Stimulated activated CD8-positive, alpha-beta memory T cell treated with anti-CD3 and anti-CD28 coated beads, Interleukin-12 subunit alpha, Interleukin-12 subunit beta, amount 100 ng/mL, for 24 hours (primary cell): ENCODE results near the gene PDLIM5.
"Not testable (repeated sequence)": the region's sequence is repeated elsewhere in the genome, so short reads cannot be mapped to it uniquely, and the experiment has no call there.

Experiments used
- DNase-seq: peaks from one replicate; pipeline ENCODE4 v3.0.0-alpha.2; 2020; ENCODE audit errors: extremely low read depth

PDLIM5 gene

GRCh38 chr4:94595880-94596483, 144.2 kb downstream of the PDLIM5 start:
- no peak for DNase-seq

GRCh38 chr4:94598758-94599157, 147.0 kb downstream of the PDLIM5 start:
- no peak for DNase-seq

DNA sequence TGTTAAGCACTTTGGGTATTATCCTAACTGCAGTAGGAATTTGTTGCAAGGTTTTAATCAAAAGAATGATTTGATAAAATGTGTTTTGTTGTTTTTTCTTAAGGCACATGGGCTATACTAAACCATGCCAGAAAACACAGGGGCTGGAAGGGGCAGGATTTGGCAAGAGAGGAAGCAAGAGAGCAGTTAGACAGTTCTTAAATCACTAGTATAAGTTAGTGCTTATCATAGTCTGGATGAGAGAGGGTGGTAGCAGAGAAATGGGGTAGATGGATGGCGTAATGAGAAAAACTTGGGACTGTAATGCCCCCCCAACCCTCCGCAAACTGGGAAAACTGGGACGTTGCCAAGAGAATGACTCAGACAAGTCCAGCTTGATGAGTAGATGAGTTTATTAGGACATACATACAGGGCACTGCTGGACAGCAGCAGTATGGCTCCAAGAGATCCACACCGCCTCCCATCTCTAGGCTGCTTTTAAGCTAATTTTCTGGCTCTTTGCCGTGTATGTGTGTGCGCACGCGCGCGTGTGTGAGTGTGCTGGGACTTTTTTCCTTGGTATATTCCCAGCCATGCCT, 151.5 kb downstream of the PDLIM5 start:
- DNase-seq = no peak

- DNase-seq = no peak
Observed at GRCh38 chr4:94605241-94605805, 153.6 kb downstream of the PDLIM5 start.

- no peak for DNase-seq
Observed at GRCh38 chr4:94610145-94610544, 158.4 kb downstream of the PDLIM5 start.

DNA sequence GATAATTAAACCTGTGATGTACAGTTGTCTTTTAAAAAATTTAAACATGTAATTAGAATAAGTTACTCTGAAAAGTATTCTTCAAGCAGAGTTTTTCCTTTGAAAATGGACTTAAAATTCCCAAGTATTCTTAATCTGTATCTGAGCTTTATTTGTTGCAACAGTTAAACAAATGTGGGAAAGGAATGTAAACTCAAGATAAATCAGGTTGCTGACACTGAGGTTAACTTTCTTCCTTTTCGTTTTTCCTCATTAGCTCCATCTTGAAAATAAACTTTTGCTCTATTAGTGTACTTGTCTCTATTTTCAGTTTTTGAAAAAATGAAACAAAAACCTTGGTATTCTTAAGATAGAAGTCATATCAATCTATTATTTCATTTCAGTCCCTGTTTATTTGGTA, 161.5 kb downstream of the PDLIM5 start:
- no peak for DNase-seq

- DNase-seq = no peak
Observed at GRCh38 chr4:94615451-94615850, 163.7 kb downstream of the PDLIM5 start.

DNA sequence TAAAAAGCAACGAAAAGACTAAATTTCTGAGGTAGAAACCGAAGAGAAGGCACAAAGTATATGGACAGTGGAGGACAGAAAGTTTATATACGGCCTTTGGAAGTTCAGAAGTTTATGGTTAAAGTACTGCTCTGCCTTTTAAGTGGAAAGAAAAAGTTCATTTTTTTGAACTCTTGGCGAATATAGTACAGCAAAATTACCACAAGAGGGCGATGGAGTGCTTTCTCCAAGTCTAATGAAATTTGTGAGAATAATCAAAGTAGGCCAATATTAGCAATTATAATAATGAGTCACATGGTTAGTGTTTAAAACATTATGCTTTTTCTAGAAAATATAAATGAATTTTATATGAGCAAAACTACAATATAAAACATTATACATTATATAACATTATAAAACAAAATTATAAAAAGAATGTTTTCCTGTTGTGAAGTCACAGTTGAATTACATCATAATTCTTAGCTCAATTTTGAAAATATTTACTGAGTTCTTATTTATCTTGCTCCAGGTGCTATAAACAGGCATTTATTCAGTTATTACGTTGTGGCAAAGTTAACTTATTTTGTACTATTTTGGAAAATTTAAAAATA, 169.8 kb downstream of the PDLIM5 start:
- no peak for DNase-seq

DNA sequence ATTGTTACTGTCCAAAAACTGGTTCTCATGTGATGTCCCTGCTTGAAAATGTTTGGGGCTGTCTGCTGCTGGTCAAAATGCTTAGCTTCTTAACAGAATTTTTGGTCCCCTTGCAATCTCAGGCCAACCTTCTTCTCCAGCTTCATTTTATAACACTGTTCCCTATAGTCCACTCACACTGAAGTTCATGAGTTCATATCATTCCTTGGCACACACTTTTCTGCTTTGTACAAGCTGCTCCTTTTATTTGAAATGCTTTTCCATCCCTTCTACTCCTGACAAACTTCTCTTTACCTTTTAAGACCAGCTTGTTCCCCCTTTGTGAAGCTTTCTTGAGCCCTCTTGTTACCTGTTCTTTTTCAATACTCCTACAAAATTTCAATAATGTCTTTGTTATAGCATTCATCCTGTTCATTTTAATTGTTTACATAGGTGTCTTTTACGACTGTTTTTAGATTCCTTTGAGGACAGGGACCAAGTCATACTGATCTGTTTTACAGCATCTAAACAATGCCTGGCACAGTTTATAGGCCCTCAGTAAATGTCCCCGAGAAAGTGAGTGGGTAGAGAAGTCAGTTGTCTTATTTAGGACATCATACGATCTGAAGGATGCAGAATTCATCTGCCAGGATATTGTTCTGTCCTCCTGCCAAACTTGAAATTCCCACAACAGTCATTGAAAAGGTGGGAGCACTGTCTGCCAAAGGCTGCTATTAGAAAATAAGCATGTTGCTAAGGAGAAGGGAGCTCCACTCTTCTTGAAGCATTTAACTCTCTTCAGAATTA, 171.6 kb downstream of the PDLIM5 start:
- no peak for DNase-seq

DNA sequence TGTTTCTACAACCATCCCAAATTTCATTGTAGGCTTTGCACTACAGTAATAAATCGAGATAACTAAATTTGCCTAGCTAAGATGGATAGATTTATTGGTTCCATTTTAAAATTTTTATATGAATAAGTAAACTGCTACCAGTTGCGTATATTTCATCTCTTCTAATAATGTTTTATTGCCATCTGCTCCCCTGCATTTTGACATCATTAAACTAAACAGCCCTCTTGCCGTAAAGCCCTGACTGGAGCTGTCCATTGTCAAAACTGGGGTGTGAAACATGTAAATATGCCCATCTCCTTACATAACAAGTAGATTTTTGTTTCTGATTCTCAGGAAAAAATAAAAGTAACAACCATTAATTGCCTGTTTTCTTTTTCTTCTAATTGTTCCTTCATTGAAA, 175.2 kb downstream of the PDLIM5 start:
- no peak for DNase-seq

- DNase-seq = not testable (repeated sequence)
Observed at GRCh38 chr4:94629058-94629457, 177.3 kb downstream of the PDLIM5 start.

DNA sequence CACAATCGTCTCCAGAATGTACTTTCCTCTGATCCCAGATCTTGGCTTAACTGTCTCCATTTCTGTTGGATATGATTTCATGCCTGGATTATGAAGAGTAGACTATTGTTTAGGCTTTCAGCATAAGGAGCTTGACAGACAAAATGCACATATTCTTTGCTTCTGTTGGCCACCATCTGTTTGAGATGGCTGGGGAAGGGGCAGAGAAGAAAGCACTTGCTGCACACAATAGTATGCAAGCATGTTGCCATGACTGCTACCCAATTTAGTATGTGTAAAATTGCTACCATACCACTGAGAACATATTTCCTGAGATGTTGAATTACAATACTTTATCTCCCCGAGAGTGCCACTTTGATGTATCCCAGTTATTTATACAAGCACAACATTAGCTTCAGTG, 178.1 kb downstream of the PDLIM5 start:
- DNase-seq = no peak

GRCh38 chr4:94634271-94634670, 182.5 kb downstream of the PDLIM5 start:
- DNase-seq = no peak

GRCh38 chr4:94635177-94635576, 183.4 kb downstream of the PDLIM5 start:
- no peak for DNase-seq

DNA sequence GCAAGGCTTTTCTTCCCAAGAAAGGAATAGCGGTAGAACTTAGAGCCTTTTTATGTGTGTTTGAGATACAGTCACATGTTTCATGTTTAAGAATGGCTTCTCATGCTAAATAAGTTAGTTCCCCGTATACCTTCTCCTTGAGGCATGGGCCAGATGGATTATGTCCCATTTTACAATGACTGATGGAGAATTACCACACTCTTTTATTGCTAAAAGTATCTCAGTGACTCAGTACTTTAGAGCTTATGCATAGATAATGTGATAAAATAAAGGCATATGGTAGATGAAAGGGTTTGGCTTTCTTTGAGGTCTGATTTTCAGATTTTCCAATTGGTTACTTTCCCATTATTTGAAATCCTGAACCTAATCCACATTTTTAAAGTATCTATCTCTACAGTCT, 184.3 kb downstream of the PDLIM5 start:
- no peak for DNase-seq

GRCh38 chr4:94639298-94639697, 187.6 kb downstream of the PDLIM5 start:
- DNase-seq = no peak

DNA sequence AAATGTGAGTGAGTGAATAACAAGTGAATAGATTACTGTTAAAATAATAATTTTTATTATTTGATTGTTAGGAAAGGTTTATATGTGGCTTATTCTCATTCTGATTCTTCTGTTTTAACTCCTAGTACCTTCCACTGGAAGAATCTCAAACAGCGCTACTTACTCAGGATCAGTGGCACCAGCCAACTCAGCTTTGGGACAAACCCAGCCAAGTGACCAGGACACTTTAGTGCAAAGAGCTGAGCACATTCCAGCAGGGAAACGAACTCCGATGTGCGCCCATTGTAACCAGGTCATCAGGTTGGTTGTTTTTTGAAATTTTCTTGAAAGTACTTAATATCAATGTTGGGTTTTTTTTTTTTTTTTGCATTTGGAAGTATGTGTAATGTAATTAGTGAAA, 188.4 kb downstream of the PDLIM5 start:
- no peak for DNase-seq

GRCh38 chr4:94641702-94642560, 190.2 kb downstream of the PDLIM5 start:
- DNase-seq = no peak

DNA sequence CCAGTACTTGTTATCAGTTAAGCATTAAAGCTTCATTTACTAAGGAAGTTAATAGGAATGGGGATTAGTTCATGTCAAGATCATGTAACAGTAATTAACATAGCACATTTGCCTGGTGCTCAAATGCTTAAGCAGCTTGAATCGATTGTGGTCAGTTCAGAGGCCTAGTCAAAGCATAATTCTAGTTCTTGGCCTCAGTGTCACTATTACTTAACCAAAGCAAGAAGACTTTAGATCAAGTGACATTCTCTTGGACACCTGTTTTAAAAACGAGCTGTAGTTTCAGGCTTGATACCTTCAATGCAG, 190.8 kb downstream of the PDLIM5 start:
- no peak for DNase-seq

- DNase-seq = no peak
Observed at GRCh38 chr4:94648699-94649098, 197.0 kb downstream of the PDLIM5 start.

DNA sequence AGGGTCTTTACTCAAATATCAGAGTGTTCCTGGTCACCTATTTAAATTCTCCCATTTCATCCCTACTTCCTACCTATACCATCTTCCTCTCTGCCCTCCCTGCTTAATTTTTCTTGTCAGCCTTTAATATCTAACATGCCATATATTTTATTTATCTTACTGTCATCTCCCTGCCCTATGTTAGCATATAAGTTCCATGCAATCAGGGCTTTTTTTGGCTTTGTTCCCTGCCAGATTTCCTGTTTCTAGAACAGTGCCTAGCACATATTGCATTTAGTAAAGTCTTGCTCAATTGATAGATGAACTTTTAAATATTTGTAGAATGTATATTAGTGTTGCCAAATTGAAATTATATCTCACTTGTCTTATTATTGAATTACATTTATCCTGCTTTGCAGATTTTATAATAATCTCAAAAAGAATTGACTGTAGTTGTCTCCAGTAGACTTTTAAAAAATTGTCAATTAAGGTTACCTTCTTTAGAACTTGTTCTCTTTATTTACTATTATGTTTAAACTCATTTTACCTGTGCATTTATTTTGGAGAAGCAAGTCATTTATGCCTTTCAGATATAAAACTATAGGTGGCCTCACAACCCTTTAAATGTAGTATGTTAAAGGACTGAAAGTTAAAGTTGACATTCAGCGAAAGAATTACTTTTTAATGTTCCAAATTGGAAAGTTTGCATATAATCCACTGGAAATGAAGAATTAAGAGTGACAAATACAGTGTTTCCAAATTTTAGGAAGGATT, 197.8 kb downstream of the PDLIM5 start:
- DNase-seq = no peak
